GM12878 (cell line): Measurements from ENCODE around the gene MYO1E. TPM values are rescaled to one million over a fixed set of nuclear protein-coding genes. Genes with fewer than 3 reads are reported as not detected.

Experiments used
- ATAC-seq: fragments of 200-7000 bp; cut with Tn5 transposase; 3 replicates; pipeline ENCODE4 v1.9.1; 2020; ENCODE audit warnings: mild to moderate bottlenecking, moderate library complexity
- BruUV-seq: library from RNA; stranded (reverse); fragments of 400-500 nt; replicated peaks from 2 replicates; lab custom pipeline; 2021; lab: Mats Ljungman, UMichigan
- CTCF ChIA-PET: fragments of 300-600 bp; sonication (Branson Sonifier 250); formaldehyde crosslinking; extraction: SDS; loops from one replicate; lab custom pipeline; 2021; ENCODE audit warnings: inconsistent platforms; lab: Yijun Ruan, JAX
- POLR2A ChIA-PET: fragments of 350-600 bp; formaldehyde crosslinking; extraction: SDS; loops from one replicate; lab custom pipeline; 2021; ENCODE audit warnings: inconsistent platforms; lab: Charles Lee
- RAD21 ChIA-PET: fragments of 300-600 bp; sonication (Branson Sonifier 250); formaldehyde crosslinking; loops from one replicate; lab custom pipeline; 2023; ENCODE audit warnings: antibody characterized with exemption; ENCODE audit not compliant: unreplicated experiment; lab: Charles Lee
- SMC1A ChIA-PET: fragments of 300-600 bp; sonication (Branson Sonifier 250); formaldehyde crosslinking; loops from one replicate; lab custom pipeline; 2023; ENCODE audit not compliant: unreplicated experiment, uncharacterized antibody; lab: Charles Lee
- DNase-seq: peaks from one replicate; pipeline ENCODE4 v3.0.0-alpha.2; 2011; ENCODE audit warnings: low read depth, low spot score
- FAIRE-seq: peaks from 3 replicates; lab custom pipeline; 2011; peaks lifted over from hg19 to GRCh38; lab: Jason Lieb, UNC
- H2AFZ ChIP-seq: 2 replicates; pipeline ENCODE4 v1.6.0; 2011; ENCODE audit warnings: low read depth, low read length, control low read depth; ENCODE audit not compliant: control insufficient read depth
- H3K27ac ChIP-seq: 2 replicates; pipeline ENCODE4 v1.5.1; 2011; ENCODE audit warnings: control low read depth; ENCODE audit not compliant: control insufficient read depth, insufficient read depth
- H3K27me3 ChIP-seq, 2 experiments: replicated peaks in 1 of 2; 2 replicates each; pipeline versions ENCODE4 v1.6.0 to v1.6.1; 2011; ENCODE audit warnings: low read length in 1 of 2; ENCODE audit not compliant: control insufficient read depth in 2 of 2, insufficient read depth in 2 of 2
- H3K36me3 ChIP-seq, 2 experiments: 2 replicates each; pipeline ENCODE4 v1.5.1; 2011; ENCODE audit warnings: low read length in 1 of 2; ENCODE audit not compliant: control insufficient read depth in 2 of 2, insufficient read depth in 2 of 2
- H3K4me1 ChIP-seq: 2 replicates; pipeline ENCODE4 v1.6.1; 2011; ENCODE audit warnings: mild to moderate bottlenecking, low read length, moderate library complexity, mixed read lengths; ENCODE audit not compliant: control insufficient read depth, insufficient read depth
- H3K4me2 ChIP-seq: 2 replicates; pipeline ENCODE4 v1.6.0; 2011; ENCODE audit warnings: control low read depth; ENCODE audit not compliant: control insufficient read depth, insufficient read depth
- H3K4me3 ChIP-seq: fragments of 200-600 bp; sonication (generic); 2 replicates; pipeline ENCODE4 v1.5.1; 2016
- H3K79me2 ChIP-seq: 2 replicates; pipeline ENCODE4 v1.6.0; 2011; ENCODE audit warnings: low read length; ENCODE audit not compliant: control insufficient read depth, insufficient read depth
- H3K9ac ChIP-seq: 2 replicates; pipeline ENCODE4 v1.8.0; 2011; ENCODE audit warnings: low read length, control low read depth, mixed read lengths; ENCODE audit not compliant: control insufficient read depth, insufficient read depth
- H3K9me3 ChIP-seq: replicated peaks from 3 replicates; pipeline ENCODE4 v1.5.1; 2011; ENCODE audit warnings: mild to moderate bottlenecking, low read length; ENCODE audit not compliant: control insufficient read depth, insufficient read depth
- H4K20me1 ChIP-seq: 2 replicates; pipeline ENCODE4 v1.6.0; 2011; ENCODE audit not compliant: control insufficient read depth, insufficient read depth
- BHLHE40 ChIP-seq, 2 experiments: fragments of 450-650 bp in 1 of 2; IDR thresholded peaks; 2 replicates each; pipeline ENCODE4 v1.6.1; 2011 to 2017; ENCODE audit warnings: low read depth in 2 of 2, borderline replicate concordance in 1 of 2, improper control_type of control experiment in 1 of 2, low read length in 1 of 2, mild to moderate bottlenecking in 1 of 2
- BRCA1 ChIP-seq: IDR thresholded peaks from 2 replicates; pipeline ENCODE4 v1.6.1; 2011; ENCODE audit warnings: low read depth, low read length, improper control_type of control experiment
- DPF2 ChIP-seq: fragments of 450-650 bp; IDR thresholded peaks from 2 replicates; pipeline ENCODE4 v1.6.1; 2017; ENCODE audit warnings: mild to moderate bottlenecking
- EED ChIP-seq: sonication (generic); IDR thresholded peaks from 2 replicates; pipeline ENCODE4 v1.6.1; 2016; ENCODE audit warnings: antibody characterized with exemption, low read depth
- FOXM1 ChIP-seq: IDR thresholded peaks from 2 replicates; pipeline ENCODE4 v1.6.1; 2012; ENCODE audit warnings: low read depth, mild to moderate bottlenecking, inconsistent platforms, low read length, moderate library complexity
- MLLT1 ChIP-seq: fragments of 450-650 bp; IDR thresholded peaks from 2 replicates; pipeline ENCODE4 v1.6.1; 2016; ENCODE audit warnings: mild to moderate bottlenecking
- NFXL1 ChIP-seq: fragments of 450-650 bp; IDR thresholded peaks from 2 replicates; pipeline ENCODE4 v1.6.1; 2017; ENCODE audit warnings: antibody characterized with exemption, mild to moderate bottlenecking, borderline replicate concordance
- PKNOX1 ChIP-seq: fragments of 450-650 bp; IDR thresholded peaks from 2 replicates; pipeline ENCODE4 v1.6.1; 2016; ENCODE audit warnings: mild to moderate bottlenecking
- PML ChIP-seq: IDR thresholded peaks from 2 replicates; pipeline ENCODE4 v1.6.1; 2012; ENCODE audit warnings: low read length, inconsistent platforms
- SMAD5 ChIP-seq: IDR thresholded peaks from 2 replicates; pipeline ENCODE4 v1.6.1; 2016; ENCODE audit warnings: antibody characterized with exemption, low read depth
- ZBTB4 ChIP-seq: fragments of 450-650 bp; formaldehyde crosslinking; IDR thresholded peaks from 2 replicates; pipeline ENCODE4 v1.4.0; 2022; ENCODE audit warnings: mild to moderate bottlenecking, moderate library complexity
- ZNF622 ChIP-seq: fragments of 450-650 bp; IDR thresholded peaks from 2 replicates; pipeline ENCODE4 v1.6.1; 2017; ENCODE audit warnings: mild to moderate bottlenecking, inconsistent platforms
- WGBS: methylation state at CpG from one replicate; pipeline ENCODE4 v1.1.6; 2016; ENCODE audit warnings: low lambda C conversion rate; ENCODE audit not compliant: insufficient replicate concordance, insufficient coverage; ENCODE audit errors: missing lambda C conversion rate; 5-methylcytosine and 5-hydroxymethylcytosine counted together
- in situ Hi-C: fragments of 300-500 bp; cut with MboI; formaldehyde crosslinking; loops from 9 replicates; pipeline ENCODE4 v1.14.3; 2018; ENCODE audit warnings: mixed read lengths
- intact Hi-C: fragments of 100-400 bp; cut with micrococcal nuclease; formaldehyde crosslinking; loops from one replicate; pipeline ENCODE4 v1.14.2; 2022; ENCODE audit not compliant: unreplicated experiment
- polyA plus RNA-seq, 11 experiments: library from polyadenylated mRNA; depleted of rRNA in 4 of 11; unstranded in 6 of 11; stranded (reverse) in 5 of 11; fragments of >200 nt; fragmentation: Nextera tagmentation in 4 of 11; fragmentation: Illumina TruSeq in 1 of 11; extraction: Ambion mirVana in 4 of 11; extraction: Trizol in 1 of 11; gene quantifications; 1 replicate in 1 of 11; 2 replicates in 10 of 11; pipeline versions ENCODE4 v1.2.1 to v1.2.3, GENCODE V29; 2011 to 2016; ENCODE audit warnings: inconsistent platforms in 2 of 11, missing spikeins in 2 of 11, low read depth in 1 of 11
- total RNA-seq, 4 experiments: library from RNA; depleted of rRNA in 3 of 4; stranded (reverse); fragments of >200 nt in 3 of 4; fragmentation: Illumina TruSeq in 1 of 4; extraction: Trizol in 1 of 4; gene quantifications; 2 replicates each; pipeline versions ENCODE4 v1.2.1 to v1.2.3, GENCODE V29; 2013 to 2021
- TF ChIP-seq, protein P1 (sequence below): fragments of 450-650 bp; IDR thresholded peaks from 2 replicates; pipeline ENCODE4 v1.6.1; 2017; ENCODE audit warnings: mild to moderate bottlenecking, low read depth, inconsistent platforms; ENCODE audit not compliant: poor library complexity, severe bottlenecking
- TF ChIP-seq, protein P2 (sequence below): IDR thresholded peaks from 2 replicates; pipeline ENCODE4 v1.6.1; 2012; ENCODE audit warnings: low read depth, low read length, improper control_type of control experiment

The MYO1E gene
- total and polyA plus RNA-seq, 10 of the 15 experiments (the other 5 are each of a cell fraction or from before 2014, with no cell fraction given), result 10.3 to 266 (median 64.9) TPM

GRCh38 chr15:59300618-59301139 lies 72.0 kb downstream of the MYO1E start:
- no peak for FAIRE-seq
- Histone ChIP-seq H3K27me3 (no peaks in the 10 kb centered on the region), H3K4me3 (peak overlapping the region; percentile 8; the same call in 1 of the 2 replicates), H3K27ac (peak overlapping the region; percentile 96), H3K9me3 (no peaks in the 10 kb centered on the region), H3K36me3 (0 out of 4 replicates have a peak, but pooled peaks cover 0 to 7% of the 10 kb centered on the region in 2 experiments), H3K9ac (peak overlapping the region; percentile 42; the same call in 1 of the 2 replicates), H3K4me1 (peaks cover 88% of the 10 kb centered on the region), H3K4me2 (peak overlapping the region; percentile 96), H4K20me1 (no peaks in the 10 kb centered on the region), H3K79me2 (peaks cover 91% of the 10 kb centered on the region), H2AFZ (no peak overlapping the region)
- no peak for DNase-seq
- no TSS peak for BruUV-seq
- intact Hi-C loops, result loop anchor here (5.0 kb wide), 1 partner anchor 182 kb away; no protein-coding TSS in a partner anchor
- WGBS, result 11% methylated on average over 6 of the region's 6 CpGs
- in situ Hi-C loops, result loop anchor here (5.0 kb wide), 1 partner anchor 177 kb away; no protein-coding TSS in a partner anchor
- ATAC-seq, result no peak
- ChIA-PET POLR2A (interaction anchor here (0.6 to 2.9 kb wide), 20 partner anchors 9 to 842 kb away, joined by 3 to 17 read pairs (median 4); partner anchors contain the start of gene MYO1E), RAD21 (interaction anchor here (0.7 to 6.6 kb wide), 19 partner anchors 10 to 321 kb away, joined by 3 to 61 read pairs (median 6); partner anchors contain the start of gene MYO1E), SMC1A (interaction anchor here (0.6 to 4.7 kb wide), 25 partner anchors 9 to 321 kb away, joined by 3 to 64 read pairs (median 4); partner anchors contain the start of gene MYO1E), CTCF (interaction anchor here (0.7 to 7.8 kb wide), 11 partner anchors 10 to 321 kb away, joined by 3 to 68 read pairs (median 4); no protein-coding TSS in a partner anchor)
- TF ChIP-seq NFXL1 (no peak), FOXM1 (no peak), SMAD5 (no peak), ZBTB4 (no peak), BHLHE40 (IDR thresholded peaks at IDR 0.05; ENCODE audit: borderline replicate concordance in 1 of 2, low read depth in 2 of 2, low read length in 1 of 2) (no peak), DPF2 (0 out of 2 replicates have a peak, but pooled peaks have one; percentile 1), PML (no peak), ZNF622 (no peak), EED (no peak), PKNOX1 (no peak), BRCA1 (no peak), MLLT1 (no peak)
- TF ChIP-seq, protein P1, sequence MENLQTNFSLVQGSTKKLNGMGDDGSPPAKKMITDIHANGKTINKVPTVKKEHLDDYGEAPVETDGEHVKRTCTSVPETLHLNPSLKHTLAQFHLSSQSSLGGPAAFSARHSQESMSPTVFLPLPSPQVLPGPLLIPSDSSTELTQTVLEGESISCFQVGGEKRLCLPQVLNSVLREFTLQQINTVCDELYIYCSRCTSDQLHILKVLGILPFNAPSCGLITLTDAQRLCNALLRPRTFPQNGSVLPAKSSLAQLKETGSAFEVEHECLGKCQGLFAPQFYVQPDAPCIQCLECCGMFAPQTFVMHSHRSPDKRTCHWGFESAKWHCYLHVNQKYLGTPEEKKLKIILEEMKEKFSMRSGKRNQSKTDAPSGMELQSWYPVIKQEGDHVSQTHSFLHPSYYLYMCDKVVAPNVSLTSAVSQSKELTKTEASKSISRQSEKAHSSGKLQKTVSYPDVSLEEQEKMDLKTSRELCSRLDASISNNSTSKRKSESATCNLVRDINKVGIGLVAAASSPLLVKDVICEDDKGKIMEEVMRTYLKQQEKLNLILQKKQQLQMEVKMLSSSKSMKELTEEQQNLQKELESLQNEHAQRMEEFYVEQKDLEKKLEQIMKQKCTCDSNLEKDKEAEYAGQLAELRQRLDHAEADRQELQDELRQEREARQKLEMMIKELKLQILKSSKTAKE, result peak; percentile 8
- TF ChIP-seq, protein P2, sequence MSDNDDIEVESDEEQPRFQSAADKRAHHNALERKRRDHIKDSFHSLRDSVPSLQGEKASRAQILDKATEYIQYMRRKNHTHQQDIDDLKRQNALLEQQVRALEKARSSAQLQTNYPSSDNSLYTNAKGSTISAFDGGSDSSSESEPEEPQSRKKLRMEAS, result no peak
